Measurements from ENCODE around the gene CPEB2.

DNA sequence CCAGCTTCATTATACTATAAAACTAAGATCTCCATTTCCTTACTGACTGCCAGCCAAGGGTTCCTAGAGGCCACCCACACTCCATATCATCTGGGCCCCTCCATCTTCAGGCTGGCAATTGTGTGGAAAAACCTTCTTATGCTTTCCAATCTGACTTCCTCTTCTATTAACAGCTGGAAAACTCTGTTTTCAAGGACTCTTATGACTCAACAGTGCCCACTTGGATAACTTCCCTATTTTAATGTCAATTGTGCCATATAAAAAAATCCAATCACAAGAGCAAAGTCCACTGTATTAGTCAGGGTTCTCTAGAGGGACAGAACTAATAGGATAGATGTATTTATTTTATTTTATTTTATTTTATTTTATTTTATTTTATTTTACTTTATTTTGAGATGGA, 41.0 kb upstream of the CPEB2 start:
- TF ChIP-seq, protein P1, sequence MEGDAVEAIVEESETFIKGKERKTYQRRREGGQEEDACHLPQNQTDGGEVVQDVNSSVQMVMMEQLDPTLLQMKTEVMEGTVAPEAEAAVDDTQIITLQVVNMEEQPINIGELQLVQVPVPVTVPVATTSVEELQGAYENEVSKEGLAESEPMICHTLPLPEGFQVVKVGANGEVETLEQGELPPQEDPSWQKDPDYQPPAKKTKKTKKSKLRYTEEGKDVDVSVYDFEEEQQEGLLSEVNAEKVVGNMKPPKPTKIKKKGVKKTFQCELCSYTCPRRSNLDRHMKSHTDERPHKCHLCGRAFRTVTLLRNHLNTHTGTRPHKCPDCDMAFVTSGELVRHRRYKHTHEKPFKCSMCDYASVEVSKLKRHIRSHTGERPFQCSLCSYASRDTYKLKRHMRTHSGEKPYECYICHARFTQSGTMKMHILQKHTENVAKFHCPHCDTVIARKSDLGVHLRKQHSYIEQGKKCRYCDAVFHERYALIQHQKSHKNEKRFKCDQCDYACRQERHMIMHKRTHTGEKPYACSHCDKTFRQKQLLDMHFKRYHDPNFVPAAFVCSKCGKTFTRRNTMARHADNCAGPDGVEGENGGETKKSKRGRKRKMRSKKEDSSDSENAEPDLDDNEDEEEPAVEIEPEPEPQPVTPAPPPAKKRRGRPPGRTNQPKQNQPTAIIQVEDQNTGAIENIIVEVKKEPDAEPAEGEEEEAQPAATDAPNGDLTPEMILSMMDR (IDR thresholded peaks at IDR 0.05), result no peak
- TF ChIP-seq POLR2A (IDR thresholded peaks at IDR 0.05), result no peak
- TF ChIP-seq EP300 (IDR thresholded peaks at IDR 0.05), result no peak
